GM18907 (cell line): ENCODE data around the gene S100A8.

ENCODE experiments used
- ATAC-seq: cut with Tn5 transposase; IDR thresholded peaks from one replicate; pipeline ENCODE4 v1.9.1; 2021; ENCODE audit warnings: mild to moderate bottlenecking, moderate library complexity; ENCODE audit not compliant: unreplicated experiment

S100A8 gene

DNA sequence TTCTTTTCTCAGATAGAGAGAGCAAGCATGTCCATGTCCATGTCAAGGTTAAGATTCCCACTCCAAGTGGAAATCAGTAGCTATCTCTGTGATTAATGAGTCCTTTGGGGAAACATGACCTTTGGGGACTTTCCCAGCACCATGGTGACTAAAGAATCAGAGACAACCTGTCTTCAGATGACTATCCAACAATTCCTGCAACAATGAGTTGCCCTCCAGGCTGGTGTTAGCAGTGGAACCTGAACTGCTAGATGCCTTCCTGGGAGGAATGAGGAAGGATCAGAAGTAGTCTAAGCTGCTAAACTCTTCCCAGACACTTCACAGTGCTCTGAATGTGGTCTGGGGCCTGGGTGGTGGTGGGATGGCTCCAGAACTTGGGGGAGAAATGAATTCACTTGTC is 26.7 kb downstream of the S100A8 start:
- ATAC-seq = no peak

DNA sequence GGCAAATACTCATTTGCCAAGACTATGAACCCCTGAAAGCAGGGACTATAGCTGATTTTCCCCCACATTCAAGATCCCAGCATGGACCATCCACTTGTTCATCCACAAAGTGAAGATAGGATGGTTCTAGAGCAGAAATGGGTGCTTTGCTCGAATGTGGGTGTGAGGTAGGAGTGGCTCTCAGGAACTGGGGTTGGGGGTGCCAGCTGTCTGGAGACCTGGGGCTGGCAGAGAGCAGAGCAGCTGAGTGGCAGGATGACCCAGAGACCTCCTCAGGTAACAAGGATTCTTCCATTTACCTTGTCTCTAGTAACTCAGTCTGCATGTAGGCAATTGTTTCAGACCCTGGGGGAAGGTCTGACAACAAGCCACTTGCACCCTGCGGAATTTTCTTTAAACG is 27.2 kb downstream of the S100A8 start:
- no peak for ATAC-seq

DNA sequence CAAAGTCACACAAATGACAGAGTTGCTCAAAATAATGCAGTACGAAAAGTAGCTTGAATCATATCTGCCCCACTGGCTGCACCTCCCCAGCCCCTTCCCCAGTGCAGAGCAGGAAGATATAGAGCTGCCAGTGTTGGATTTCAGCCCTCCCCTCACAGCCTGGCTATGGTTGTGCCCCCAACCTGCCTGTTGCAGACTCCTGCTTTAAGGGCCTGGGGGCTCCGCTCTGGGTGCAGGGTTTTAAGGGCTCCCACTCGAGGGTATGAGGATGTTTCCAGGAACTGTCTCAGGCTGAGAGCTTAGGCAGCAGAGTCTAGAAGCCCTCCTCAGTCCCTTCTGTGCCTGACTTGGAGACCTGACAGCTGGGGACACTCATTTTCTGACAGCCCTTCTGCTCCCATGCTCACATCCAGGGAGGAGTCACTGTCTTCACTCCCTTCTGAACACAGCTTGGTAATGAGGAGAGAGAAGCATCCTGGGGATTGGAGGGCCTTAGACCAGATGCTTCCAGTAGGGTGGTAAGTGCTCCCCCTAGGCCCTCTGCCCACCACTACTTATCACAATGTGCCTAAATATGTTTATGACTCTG is 28.6 kb downstream of the S100A8 start:
- ATAC-seq = no peak

DNA sequence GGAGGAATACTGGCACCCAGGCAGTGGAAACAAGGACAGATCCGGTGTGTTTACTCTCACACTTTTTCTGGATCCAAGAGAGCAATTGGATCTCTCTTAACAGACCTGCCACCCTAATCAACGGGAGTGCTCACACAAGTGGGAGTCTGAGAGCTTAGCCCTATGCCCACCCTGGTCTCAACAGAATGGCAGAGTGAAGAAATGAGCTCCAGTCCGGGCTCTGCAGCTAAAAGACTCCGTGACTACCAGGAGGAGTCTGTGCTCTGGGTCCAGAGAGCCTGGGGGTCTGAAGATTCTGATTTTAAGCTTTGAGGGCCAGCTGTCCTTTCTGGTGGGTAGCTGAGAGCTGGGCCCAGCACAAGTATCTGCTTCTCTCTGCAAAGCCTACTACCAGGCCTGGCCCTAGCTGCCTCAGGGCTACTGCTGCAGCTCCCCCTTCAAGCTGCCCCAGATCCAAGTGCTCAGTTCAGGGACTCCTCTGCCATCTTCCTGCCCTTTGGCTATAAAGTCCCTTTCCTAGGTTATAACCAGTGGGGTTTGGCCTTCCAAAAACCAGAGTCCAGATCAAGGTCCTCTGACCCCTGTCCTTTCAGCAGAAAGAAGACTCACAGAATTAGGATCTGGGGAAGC is 29.3 kb downstream of the S100A8 start:
- ATAC-seq = no peak

DNA sequence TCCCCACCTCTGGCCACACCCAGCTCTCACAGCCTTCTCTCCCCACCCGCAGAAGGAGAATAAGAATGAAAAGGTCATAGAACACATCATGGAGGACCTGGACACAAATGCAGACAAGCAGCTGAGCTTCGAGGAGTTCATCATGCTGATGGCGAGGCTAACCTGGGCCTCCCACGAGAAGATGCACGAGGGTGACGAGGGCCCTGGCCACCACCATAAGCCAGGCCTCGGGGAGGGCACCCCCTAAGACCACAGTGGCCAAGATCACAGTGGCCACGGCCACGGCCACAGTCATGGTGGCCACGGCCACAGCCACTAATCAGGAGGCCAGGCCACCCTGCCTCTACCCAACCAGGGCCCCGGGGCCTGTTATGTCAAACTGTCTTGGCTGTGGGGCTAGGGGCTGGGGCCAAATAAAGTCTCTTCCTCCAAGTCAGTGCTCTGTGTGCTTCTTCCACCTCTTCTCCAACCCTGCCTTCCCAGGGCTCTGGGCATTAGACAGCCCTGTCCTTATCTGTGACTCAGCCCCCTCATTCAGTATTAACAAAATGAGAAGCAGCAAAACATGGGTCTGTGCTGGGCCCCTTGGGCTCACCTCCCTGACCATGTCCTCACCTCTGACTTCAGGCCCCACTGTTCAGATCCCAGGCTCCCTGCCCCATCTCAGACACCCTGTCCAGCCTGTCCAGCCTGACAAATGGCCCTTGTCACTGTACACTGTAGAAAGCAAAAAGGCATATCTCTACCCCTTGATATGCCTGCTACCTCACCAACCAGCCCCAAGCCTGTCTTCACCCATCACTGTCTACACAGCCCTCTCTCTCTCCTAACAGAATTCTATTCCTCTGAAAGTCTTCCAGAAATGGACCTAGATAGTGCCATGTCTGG is 30.0 kb downstream of the S100A8 start:
- ATAC-seq = no peak

DNA sequence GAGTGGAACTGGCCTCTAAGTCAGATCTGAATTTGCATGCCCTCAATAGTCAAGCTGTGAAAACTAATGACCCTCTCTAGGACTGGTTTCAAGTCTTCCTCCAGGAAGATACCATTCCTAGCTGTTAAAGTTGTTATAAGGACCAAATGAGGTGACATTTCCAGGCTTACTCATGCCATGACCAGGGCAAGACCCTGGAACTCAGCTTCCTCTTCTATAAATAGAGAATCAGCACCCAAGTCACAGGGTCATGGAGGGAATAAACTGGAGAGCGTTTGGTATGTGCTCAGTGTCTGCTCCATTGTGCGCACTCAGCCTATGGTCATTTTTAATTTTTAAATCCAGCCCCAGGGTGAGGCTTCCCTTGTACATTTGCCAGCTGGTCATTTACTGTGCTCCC is 30.7 kb downstream of the S100A8 start:
- ATAC-seq = no peak

DNA sequence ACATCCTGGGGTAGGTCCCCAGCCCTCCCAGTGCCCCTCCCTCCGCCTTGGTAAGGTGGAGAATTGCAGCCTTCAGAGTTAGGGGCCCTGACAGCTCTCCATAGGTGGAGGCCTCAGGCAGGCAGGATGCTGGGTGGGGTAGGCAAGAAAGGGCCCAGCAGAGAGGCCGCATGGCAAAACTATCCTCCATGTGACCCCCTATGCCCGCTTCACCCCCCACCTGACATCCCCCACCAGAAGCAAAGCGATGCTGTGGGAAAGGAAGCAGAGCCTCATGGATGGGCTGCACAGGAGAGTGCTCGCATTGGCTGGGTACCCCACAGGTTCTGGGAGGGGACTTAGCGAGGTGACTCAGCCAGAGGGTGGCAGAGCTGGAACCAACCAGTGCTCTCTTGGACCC is 31.6 kb downstream of the S100A8 start:
- no peak for ATAC-seq

DNA sequence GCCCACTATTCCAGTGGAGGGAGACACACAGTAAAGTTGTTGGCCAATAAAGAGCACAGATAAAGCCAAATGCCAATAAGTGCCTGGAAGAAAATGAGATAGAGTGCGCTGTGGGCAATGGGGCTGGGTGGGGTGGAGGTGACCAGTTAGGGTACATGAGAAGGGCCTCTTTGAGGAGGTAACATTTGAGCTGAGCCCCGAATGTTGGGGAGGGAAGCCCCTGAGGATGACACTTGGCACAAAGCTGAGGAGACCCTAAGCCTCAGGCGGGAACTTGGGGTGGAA is 32.2 kb downstream of the S100A8 start:
- no peak for ATAC-seq

DNA sequence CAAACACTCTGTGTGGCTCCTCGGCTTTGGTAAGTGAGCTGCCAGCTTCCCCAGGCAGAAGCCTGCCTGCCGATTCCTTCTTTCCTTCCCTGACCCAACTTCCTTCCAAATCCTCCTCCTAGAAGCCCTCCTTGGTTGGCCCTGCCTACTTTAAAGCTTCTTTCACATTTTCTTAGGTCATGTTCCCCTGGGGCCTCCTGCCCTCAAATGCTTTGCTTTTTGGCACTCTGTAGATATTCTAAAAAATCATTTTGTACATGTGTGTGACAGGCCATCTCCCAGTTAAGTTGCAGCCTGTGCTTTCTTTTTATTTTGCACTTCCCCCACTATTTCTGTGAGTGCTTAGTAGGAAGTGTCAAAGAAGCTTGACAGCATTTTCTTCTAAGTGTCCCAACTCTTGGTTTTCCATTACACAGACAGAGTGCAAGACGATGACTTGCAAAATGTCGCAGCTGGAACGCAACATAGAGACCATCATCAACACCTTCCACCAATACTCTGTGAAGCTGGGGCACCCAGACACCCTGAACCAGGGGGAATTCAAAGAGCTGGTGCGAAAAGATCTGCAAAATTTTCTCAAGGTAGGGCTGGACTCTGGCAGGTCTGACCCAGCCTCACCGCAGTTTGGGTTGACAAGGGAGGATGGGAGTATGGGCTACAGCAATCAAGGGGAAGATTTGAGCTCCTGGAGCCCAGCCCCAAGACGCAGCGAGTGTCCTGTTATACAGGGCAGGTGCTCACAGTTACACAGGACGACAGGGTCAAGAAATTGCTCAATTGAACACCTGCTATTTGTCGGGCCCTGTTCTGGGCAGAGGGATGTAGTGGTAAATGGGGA is 32.8 kb downstream of the S100A8 start, which contains the start of gene S100A9:
Gene S100A9 (plus strand): TSS at position 2 of the 838 bp plus-strand sequence. CDS start 430 bp downstream, at position 432.
- ATAC-seq = no peak

DNA sequence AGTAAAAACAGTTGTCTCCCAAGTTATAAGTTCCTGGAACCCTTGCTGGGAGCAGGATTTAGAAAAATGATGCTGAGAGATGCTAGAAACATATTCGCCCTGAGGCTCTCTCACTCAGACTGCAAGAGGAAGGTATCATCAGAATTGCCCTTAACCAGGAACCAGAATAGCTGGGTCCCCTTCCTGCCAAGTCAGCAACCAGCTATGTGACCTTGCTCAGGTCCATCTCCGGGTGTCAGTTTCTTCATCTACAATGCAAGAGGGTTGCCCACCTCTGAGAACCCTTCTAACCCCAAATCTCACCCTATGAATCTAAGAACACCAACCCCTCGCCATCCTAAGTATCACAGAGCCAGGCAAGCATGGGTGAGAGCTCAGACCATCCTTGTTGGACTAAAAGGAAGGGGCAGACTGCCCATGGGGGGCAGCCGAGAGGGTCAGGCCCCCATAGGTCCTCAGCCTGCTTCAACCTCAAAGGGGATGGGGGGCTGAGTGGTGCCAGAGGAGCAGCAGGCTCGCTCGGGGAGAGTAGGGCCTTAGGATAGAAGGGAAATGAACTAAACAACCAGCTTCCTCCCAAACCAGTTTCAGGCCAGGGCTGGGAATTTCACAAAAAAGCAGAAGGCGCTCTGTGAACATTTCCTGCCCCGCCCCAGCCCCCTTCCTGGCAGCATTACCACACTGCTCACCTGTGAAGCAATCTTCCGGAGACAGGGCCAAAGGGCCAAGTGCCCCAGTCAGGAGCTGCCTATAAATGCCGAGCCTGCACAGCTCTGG is 33.6 kb downstream of the S100A8 start:
- no peak for ATAC-seq

DNA sequence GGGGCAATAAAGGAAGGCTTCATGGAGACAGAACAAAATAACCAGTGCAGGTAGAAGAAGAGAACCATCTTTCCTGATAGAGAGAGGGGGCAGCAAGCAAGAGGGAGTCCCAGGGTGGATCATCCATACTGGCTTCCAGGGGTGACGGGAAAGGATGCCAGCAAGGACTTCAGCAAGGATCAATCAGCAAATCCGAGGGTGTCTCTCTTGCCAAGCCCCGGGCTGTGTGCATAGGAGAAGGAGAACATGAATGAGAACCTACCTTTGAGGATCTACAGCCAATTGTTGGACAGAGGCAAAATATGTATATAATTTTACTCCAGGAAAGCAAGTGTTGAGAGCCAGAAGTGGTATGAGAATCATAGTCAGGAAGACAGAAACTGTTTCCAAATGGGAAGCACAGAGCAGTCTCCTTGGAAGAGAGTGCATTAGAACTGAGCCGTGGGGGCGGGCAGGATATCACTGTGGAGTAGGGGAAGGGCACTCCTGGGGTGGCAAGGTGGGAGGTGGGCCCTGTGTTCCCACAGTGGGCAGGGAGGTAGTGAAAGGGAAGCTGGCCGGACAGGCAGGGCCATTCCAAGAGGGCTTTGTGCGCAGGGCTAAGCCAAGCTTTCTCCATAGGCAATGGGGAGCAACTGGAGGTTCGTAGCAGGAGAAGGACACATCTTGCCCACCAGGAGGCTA is 34.3 kb downstream of the S100A8 start:
- no peak for ATAC-seq

DNA sequence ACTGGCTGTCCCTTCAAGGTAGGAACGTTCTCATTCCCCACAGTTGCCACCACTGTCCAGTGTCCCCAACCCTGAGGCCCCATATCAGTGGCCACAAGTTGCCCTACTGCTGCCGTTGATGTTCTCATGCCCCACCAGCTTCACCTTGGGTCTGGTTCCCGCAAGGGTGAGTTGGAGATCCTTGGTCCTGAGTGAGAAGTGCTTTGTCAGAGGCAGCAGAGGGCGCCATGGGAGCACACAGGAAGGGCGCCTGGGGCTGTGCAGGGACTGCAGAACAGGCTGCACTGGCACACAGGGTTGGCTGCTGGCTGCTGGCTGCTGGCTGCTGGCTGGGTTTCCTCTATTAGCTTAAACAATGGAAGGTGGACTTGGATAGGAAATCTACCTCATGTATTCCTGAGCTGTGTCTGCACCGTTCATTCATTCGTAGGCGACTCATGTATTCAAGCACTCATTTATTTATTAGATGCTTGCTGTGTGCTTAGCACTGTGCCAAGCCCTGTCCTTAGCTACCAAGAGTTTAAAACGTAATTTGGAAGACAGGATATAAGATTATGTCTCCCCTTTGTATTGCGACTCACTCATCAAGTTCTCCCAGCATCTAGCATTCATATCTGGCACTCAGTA is 35.3 kb downstream of the S100A8 start:
- ATAC-seq = no peak

DNA sequence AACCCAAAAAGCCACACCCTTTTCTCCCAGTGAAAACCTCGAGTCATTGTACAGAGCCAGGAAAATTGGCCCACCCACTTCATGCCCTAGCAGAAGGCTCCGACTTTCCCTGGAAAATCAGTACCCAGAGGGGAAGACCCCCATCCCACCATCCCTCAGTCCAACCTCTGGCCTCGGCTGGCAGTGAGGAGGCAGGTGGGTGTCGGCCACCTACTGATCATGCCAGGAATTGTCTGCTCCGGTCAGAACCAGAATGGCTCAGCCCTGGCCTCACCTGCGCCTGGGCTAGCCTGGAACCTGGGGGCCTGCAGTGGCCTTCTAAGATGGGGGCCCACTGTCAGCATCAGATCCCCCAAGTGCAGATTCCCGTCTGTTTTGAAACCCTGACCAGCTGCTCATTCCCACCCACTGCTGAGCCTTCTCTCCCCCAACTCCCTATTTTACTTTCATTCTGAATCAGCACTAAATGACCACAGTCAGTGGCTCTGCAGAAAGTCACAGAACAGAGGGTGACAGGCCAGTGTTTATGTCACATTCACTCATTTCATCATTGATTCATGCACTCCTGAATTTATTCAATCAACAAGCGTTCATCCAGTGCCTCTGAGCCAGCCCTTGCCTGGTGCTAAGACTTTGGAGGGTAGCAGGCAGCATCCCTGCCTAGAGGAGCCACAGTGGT is 36.2 kb downstream of the S100A8 start:
- ATAC-seq = no peak

DNA sequence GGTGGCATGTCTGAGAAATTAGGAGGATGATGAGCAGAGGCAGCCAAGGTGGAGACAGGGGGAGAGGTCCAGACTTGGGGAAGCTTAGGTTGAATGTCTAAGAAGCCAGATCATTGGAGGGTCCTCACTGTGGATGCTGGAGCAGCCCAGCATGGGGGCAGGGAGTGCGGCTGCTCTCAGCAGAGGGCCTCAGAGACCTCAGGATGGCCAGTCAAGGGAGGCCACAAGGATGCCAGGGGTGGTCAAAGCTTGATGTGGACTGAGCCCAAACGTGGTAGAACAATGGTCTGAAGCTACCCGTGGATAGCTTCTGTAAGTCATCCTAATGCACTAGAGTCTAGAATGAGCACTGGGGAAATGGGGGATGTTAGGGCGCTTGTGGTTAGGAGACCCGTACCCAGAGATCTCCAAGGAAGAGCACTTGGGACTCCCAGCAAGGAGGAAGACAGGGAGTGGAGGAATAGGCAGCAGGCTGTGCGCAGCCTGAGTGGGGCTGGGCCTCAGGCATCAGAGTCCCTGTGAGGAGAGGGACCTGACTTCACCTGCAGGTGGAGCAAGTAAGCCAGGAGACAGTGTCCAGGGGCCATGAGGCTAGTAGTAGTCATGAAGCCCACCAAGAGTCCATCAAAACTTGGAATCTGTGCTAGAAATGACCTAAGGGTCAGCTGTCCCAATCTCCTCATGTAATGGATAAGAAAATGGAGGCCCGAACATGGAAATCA is 37.5 kb downstream of the S100A8 start:
- ATAC-seq = no peak

DNA sequence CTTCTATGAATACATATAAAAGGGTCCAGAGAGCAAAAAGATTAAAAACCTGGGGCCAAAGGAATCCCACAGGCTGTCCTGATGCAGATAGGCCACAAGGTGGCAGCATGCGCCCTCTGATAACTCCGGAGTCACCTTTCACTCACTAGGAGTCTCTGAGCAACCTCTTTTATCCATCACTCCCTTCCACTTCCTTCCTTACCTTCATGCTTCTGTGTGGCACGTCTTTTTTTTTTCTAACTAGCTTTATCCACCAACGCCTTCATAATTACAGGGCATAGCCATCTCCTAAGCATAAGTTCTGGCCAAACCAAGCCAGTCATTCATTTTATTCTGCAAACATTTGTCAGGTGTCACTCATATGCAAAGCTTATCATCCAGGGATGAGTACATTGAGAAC is 38.4 kb downstream of the S100A8 start:
- no peak for ATAC-seq

DNA sequence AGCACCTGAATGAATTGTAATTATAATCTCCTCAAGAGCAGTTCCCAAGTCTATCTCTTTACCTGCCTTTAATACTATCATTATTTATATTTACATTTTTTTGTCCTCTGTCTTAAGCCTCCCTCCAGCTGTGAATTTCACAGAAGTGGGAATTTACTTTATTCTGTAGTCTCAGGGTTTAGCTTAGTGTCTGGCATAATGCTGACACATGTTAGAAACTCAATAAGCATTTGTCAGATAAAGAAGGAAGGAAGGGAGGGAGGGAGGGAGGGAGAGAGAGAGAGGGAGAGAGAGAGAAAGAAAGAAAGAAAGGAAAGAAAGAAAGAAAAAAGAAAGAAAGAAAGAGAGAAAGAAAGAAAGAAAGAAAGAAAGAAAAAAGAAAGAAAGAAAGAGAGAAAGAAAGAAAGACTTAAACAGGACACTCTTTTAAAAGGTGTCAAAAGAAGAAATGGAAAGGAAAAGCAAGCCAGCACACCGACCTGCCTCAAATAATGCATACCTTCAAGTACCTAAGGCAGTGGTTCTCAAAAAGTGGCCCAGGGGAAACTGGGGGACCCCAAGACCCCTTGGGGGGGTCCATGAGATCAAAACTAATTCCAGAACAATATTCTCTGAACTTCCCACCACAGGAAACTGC is 40.4 kb downstream of the S100A8 start:
- ATAC-seq = no peak

DNA sequence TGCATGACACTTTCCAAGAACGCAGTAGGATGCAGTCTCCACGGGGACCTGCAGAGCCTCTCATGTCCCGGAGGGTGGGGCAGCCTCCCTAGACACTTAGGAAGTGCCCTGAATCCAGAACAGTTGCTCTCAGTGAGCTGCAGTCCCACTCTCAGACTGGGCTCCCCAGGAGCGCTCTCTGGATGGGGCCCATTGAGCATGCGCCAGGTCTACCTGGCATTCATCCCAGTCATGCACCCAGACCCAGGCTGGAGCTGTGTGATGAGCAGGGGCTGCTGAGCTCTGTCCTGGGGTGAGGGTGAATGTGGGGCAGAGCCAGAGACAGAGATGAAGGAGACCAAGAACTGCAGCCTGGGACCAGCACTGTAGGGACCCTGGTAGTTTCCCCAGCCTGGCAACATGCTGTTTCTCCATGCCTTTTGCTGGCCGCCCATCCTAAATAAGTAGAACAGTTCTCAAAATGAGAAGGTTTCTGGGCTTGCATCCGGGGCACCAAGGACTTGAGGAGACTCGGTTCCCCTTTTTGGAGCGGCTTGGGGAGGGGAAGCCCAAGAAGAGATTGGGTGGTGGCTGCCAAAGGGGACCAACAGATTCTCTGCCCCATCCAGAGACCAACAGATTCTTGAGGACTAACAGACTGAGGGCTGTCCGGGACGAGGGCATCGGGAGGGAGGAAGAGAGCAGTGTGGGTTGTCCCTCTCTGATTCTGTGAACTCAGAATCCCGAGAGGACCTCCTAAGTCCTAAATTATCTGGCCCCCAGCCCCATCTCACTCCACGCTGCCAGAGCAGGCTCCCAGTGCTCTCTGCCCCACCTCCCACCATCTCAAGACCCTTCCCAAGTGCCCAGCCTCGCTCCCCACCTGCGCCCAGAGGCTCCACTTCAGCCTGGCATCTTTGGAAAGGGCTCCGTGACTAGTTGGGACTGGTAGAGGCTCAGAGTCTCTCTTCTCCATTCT is 41.2 kb downstream of the S100A8 start:
- no peak for ATAC-seq
